MM.1S (cell line): ENCODE results near the gene CXCL8.

ENCODE experiments used
- DNase-seq: peaks from one replicate; pipeline ENCODE4 v3.0.0-alpha.2; 2015
- H2AFZ ChIP-seq: fragments of 300-600 bp; sonication (generic); 2 replicates; pipeline ENCODE4 v1.6.0; 2016; ENCODE audit warnings: antibody characterized with exemption, low read length
- H3F3A ChIP-seq: fragments of 300-600 bp; sonication (generic); 2 replicates; pipeline ENCODE4 v1.6.1; 2016; ENCODE audit warnings: mild to moderate bottlenecking, antibody characterized with exemption, low read length, moderate library complexity, mixed read lengths; ENCODE audit not compliant: insufficient read depth
- H3K27ac ChIP-seq: fragments of 300-600 bp; sonication (generic); 2 replicates; pipeline ENCODE4 v1.5.1; 2016; ENCODE audit warnings: mild to moderate bottlenecking, low read length
- H3K27me3 ChIP-seq: fragments of 300-600 bp; sonication (generic); replicated peaks from 2 replicates; pipeline ENCODE4 v1.6.0; 2016; ENCODE audit warnings: low read length; ENCODE audit not compliant: insufficient read depth
- H3K36me3 ChIP-seq: fragments of 300-600 bp; sonication (generic); replicated peaks from 2 replicates; pipeline ENCODE4 v1.6.1; 2016; ENCODE audit warnings: mild to moderate bottlenecking, low read length, mixed read lengths; ENCODE audit not compliant: insufficient read depth
- H3K4me1 ChIP-seq: fragments of 300-600 bp; sonication (generic); 2 replicates; pipeline ENCODE4 v1.6.1; 2016; ENCODE audit warnings: low read length, mixed read lengths
- H3K4me2 ChIP-seq: fragments of 300-600 bp; sonication (generic); 2 replicates; pipeline ENCODE4 v1.6.0; 2016; ENCODE audit warnings: low read depth, low read length
- H3K4me3 ChIP-seq: fragments of 300-600 bp; sonication (generic); 2 replicates; pipeline ENCODE4 v1.5.1; 2016; ENCODE audit warnings: low read length, mixed read lengths
- H3K79me2 ChIP-seq: fragments of 300-600 bp; sonication (generic); 2 replicates; pipeline ENCODE4 v1.6.1; 2016; ENCODE audit warnings: mixed run types, low read length, mixed read lengths
- H3K9ac ChIP-seq: fragments of 300-600 bp; sonication (generic); 2 replicates; pipeline ENCODE4 v1.6.1; 2016; ENCODE audit warnings: low read length, mixed read lengths
- H3K9me2 ChIP-seq: fragments of 300-600 bp; sonication (generic); replicated peaks from 2 replicates; pipeline ENCODE4 v1.6.1; 2016; ENCODE audit warnings: mild to moderate bottlenecking, low read length, mixed read lengths; ENCODE audit not compliant: insufficient read depth
- H3K9me3 ChIP-seq: fragments of 300-600 bp; sonication (generic); replicated peaks from 2 replicates; pipeline ENCODE4 v1.6.1; 2016; ENCODE audit warnings: mild to moderate bottlenecking, low read length, mixed read lengths; ENCODE audit not compliant: insufficient read depth
- H4K20me1 ChIP-seq: fragments of 300-600 bp; sonication (generic); 2 replicates; pipeline ENCODE4 v1.6.1; 2016; ENCODE audit warnings: mild to moderate bottlenecking, low read length, moderate library complexity, mixed read lengths; ENCODE audit not compliant: insufficient read depth
- CTCF ChIP-seq: fragments of 300-600 bp; sonication (generic); IDR thresholded peaks from 2 replicates; pipeline ENCODE4 v1.5.1; 2016; ENCODE audit warnings: antibody characterized with exemption, low read length, mixed read lengths
- EZH2 ChIP-seq: fragments of 300-600 bp; sonication (generic); optimal IDR thresholded peaks from 2 replicates; pipeline ENCODE3; 2017; ENCODE audit warnings: low read depth, mild to moderate bottlenecking, antibody characterized with exemption, low read length, mixed read lengths
- EZH2phosphoT487 ChIP-seq: fragments of 300-600 bp; sonication (generic); IDR thresholded peaks from 2 replicates; pipeline ENCODE4 v1.6.1; 2018; ENCODE audit warnings: antibody characterized with exemption, low read length

Gene CXCL8

GRCh38 chr4:73723023-73723422 is 17.3 kb upstream of the CXCL8 start:
- DNase-seq: no peak
- no peak overlapping the region for H2AFZ ChIP-seq
- no peaks in the 10 kb centered on the region for H3F3A ChIP-seq
- no peak overlapping the region for H3K27ac ChIP-seq
- H3K4me1 ChIP-seq: peaks cover 8% of the 10 kb centered on the region; the same call in 1 of the 2 replicates
- no peaks in the 10 kb centered on the region for H4K20me1 ChIP-seq
- H3K9ac ChIP-seq: no peak overlapping the region
- H3K4me3 ChIP-seq: no peak overlapping the region
- H3K9me3 ChIP-seq: no peaks in the 10 kb centered on the region
- H3K27me3 ChIP-seq: no peaks in the 10 kb centered on the region
- no peak overlapping the region for H3K4me2 ChIP-seq
- no peaks in the 10 kb centered on the region for H3K79me2 ChIP-seq
- H3K36me3 ChIP-seq: no peaks in the 10 kb centered on the region
- no peaks in the 10 kb centered on the region for H3K9me2 ChIP-seq
- no peak for TF ChIP-seq EZH2phosphoT487
- TF ChIP-seq CTCF: no peak
- no peak for TF ChIP-seq EZH2

GRCh38 chr4:73723928-73724327 is 16.4 kb upstream of the CXCL8 start:
- Histone ChIP-seq H3K4me2 (no peak overlapping the region), H3K4me1 (0 out of 2 replicates have a peak, but pooled peaks cover under 1% of the 10 kb centered on the region), H2AFZ (no peak overlapping the region), H4K20me1 (no peaks in the 10 kb centered on the region), H3K27me3 (no peaks in the 10 kb centered on the region), H3K4me3 (no peak overlapping the region), H3F3A (no peaks in the 10 kb centered on the region), H3K9me2 (no peaks in the 10 kb centered on the region), H3K36me3 (no peaks in the 10 kb centered on the region), H3K9ac (no peak overlapping the region), H3K27ac (no peak overlapping the region), H3K79me2 (no peaks in the 10 kb centered on the region), H3K9me3 (no peaks in the 10 kb centered on the region)
- no peak for DNase-seq
- TF ChIP-seq EZH2 (no peak), CTCF (no peak), EZH2phosphoT487 (no peak)

GRCh38 chr4:73725510-73725909 is 14.9 kb upstream of the CXCL8 start:
- Histone ChIP-seq H2AFZ (no peak overlapping the region), H3K9me3 (no peaks in the 10 kb centered on the region), H3K27ac (no peak overlapping the region), H4K20me1 (no peaks in the 10 kb centered on the region), H3K4me2 (no peak overlapping the region), H3K4me3 (no peak overlapping the region), H3K36me3 (no peaks in the 10 kb centered on the region), H3K79me2 (no peaks in the 10 kb centered on the region), H3K9me2 (no peaks in the 10 kb centered on the region), H3K27me3 (no peaks in the 10 kb centered on the region), H3F3A (no peaks in the 10 kb centered on the region), H3K9ac (no peak overlapping the region), H3K4me1 (no peaks in the 10 kb centered on the region)
- no peak for DNase-seq
- TF ChIP-seq EZH2 (no peak), CTCF (no peak), EZH2phosphoT487 (no peak)
